Measurements from ENCODE around the gene MYT1. TPM values are rescaled to one million over a fixed set of nuclear protein-coding genes. Genes with fewer than 3 reads are reported as not detected.
A peak's percentile ranks its signal among the peaks of the same experiment; 100 is the strongest.

The MYT1 gene
- total and polyA plus RNA-seq, 2 of the 8 experiments (the other 6 are each of a cell fraction or from before 2014, with no cell fraction given): 0.63 to 2.0 TPM

DNA sequence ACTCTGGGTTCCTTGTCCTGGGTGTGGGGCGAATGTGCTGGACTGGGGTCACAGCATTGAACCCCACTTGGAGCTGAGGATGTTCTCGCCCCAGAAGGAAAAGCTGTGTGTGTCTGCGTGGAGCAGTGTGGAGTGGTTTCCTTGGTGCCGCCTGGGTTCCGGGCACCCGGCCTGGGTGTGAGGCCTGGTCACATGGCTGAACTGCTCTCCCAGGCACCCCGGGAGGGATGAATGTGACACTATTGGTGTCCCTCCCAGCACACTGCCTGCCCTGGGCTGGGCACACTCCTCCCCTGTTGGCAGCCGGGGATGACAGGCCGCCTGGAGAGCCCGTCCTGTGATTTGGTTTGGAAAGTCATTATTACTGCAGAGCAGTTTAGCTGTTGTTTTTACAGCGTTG, 12.3 kb downstream of the MYT1 start:
- no peak for DNase-seq (ENCODE audit: low read depth in 1 of 2, low spot score in 2 of 2)
- peak overlapping the region; percentile 70 for H4K5ac ChIP-seq (ENCODE audit: insufficient read length, low read depth, low read length)
- H3K4me2 ChIP-seq (ENCODE audit: insufficient read depth in 1 of 2, low read depth in 2 of 2, low read length in 2 of 2): peak overlapping the region; percentile 54 to 56
- TF ChIP-seq POLR2AphosphoS5 (IDR thresholded peaks at IDR 0.05; ENCODE audit: low read depth, low read length) (no peak), RBBP5 (IDR thresholded peaks at IDR 0.05; ENCODE audit: borderline replicate concordance, low read depth, low read length) (no peak), TAF7 (optimal IDR thresholded peaks at IDR 0.05; ENCODE audit: borderline replicate concordance, low read depth, low read length) (no peak), ASH2L (IDR thresholded peaks at IDR 0.05; ENCODE audit: low read length) (no peak), TCF12 (IDR thresholded peaks at IDR 0.05; ENCODE audit: low read depth, low read length) (no peak), CTBP2 (IDR thresholded peaks at IDR 0.05; ENCODE audit: borderline replicate concordance, insufficient read depth, insufficient read length, low read length) (no peak), KDM4A (IDR thresholded peaks at IDR 0.05; ENCODE audit: low read depth, low read length, severe bottlenecking) (no peak), CREB1 (IDR thresholded peaks at IDR 0.05) (no peak), GTF2F1 (IDR thresholded peaks at IDR 0.05; ENCODE audit: borderline replicate concordance, low read depth, low read length) (no peak), EGR1 (IDR thresholded peaks at IDR 0.05; ENCODE audit: borderline replicate concordance, low read depth, low read length) (no peak), POU5F1 (IDR thresholded peaks at IDR 0.05; ENCODE audit: low read depth, low read length) (no peak), JUND (IDR thresholded peaks at IDR 0.05; ENCODE audit: low read length) (no peak)
- TF ChIP-seq, protein P1, sequence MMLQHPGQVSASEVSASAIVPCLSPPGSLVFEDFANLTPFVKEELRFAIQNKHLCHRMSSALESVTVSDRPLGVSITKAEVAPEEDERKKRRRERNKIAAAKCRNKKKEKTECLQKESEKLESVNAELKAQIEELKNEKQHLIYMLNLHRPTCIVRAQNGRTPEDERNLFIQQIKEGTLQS (IDR thresholded peaks at IDR 0.05; ENCODE audit: insufficient read depth, low read depth, low read length): no peak

More for the DNA sequence above, 12.3 kb downstream of the MYT1 start:
- Histone ChIP-seq H3K14ac (ENCODE audit: insufficient read length) (no peak overlapping the region), H3K23me2 (ENCODE audit: low read depth, low read length) (peaks cover 6% of the 10 kb centered on the region; the same call in 1 of the 2 replicates), H3K27ac (ENCODE audit: low read depth, low read length) (no peak overlapping the region), H2BK20ac (ENCODE audit: low read length) (peak overlapping the region; percentile 56; the same call in 1 of the 2 replicates), H3K18ac (ENCODE audit: extremely low read depth, low read length) (peak overlapping the region; percentile 48; the same call in 1 of the 2 replicates), H2BK12ac (ENCODE audit: low read depth, low read length) (peak overlapping the region; percentile 39; the same call in 1 of the 2 replicates), H2BK120ac (replicated peaks; ENCODE audit: low read depth, low read length) (peak overlapping the region; percentile 47), H3K9ac (replicated peaks in 1 of 4; ENCODE audit: extremely low read depth in 1 of 4, low read depth in 3 of 4, low read length in 3 of 4) (no peak overlapping the region), H3K36me3 (ENCODE audit: control insufficient read depth in 2 of 4, insufficient read depth in 4 of 4, low read length in 3 of 4) (no peaks in the 10 kb centered on the region; a peak in 1 of 8 replicates), H3K4me3 (ENCODE audit: extremely low read depth in 1 of 4, insufficient read depth in 2 of 4, low read depth in 3 of 4, low read length in 4 of 4) (peak overlapping the region in 1 of 4 experiments; percentile 42; a peak in 3 of 8 replicates), H4K8ac (ENCODE audit: extremely low read depth, insufficient read depth, low read length) (peak overlapping the region; percentile 51), H4K91ac (replicated peaks; ENCODE audit: insufficient read length, low read length) (peak overlapping the region; percentile 88), H4K20me1 (replicated peaks in 1 of 2; ENCODE audit: control insufficient read depth in 1 of 2, insufficient read depth in 2 of 2, low read length in 2 of 2) (peaks cover 0 to 4% of the 10 kb centered on the region in 2 experiments), H3K79me2 (ENCODE audit: control insufficient read depth in 1 of 2, insufficient read depth in 2 of 2, low read length in 2 of 2) (peaks cover 0 to 5% of the 10 kb centered on the region in 2 experiments; a peak in 2 of 4 replicates), H2BK5ac (ENCODE audit: low read depth, low read length) (peak overlapping the region; percentile 47; the same call in 1 of the 2 replicates), H2AFZ (ENCODE audit: low read length) (no peak overlapping the region), H2BK15ac (ENCODE audit: low read length) (no peak overlapping the region), H2AK5ac (ENCODE audit: low read depth, low read length) (0 out of 2 replicates have a peak overlapping the region, but pooled peaks have one; percentile 13), H3K4me1 (replicated peaks in 1 of 4; ENCODE audit: control insufficient read depth in 3 of 4, insufficient read depth in 4 of 4, low read length in 3 of 4) (peaks cover 0 to 19% (median 14%) of the 10 kb centered on the region in 4 experiments; a peak in 6 of 7 replicates), H3K4ac (replicated peaks; ENCODE audit: insufficient read length, low read depth, low read length) (peak overlapping the region; percentile 77), H3K79me1 (ENCODE audit: low read depth, low read length) (peaks cover 3% of the 10 kb centered on the region; the same call in 1 of the 2 replicates), H3K9me3 (ENCODE audit: insufficient read depth in 2 of 2, low read depth in 1 of 2, low read length in 1 of 2) (no peaks in the 10 kb centered on the region; a peak in 1 of 4 replicates), H3K27me3 (replicated peaks in 1 of 4; ENCODE audit: control insufficient read depth in 3 of 4, extremely low read depth in 1 of 4, insufficient read depth in 3 of 4, low read length in 3 of 4) (peaks cover 0 to 12% (median 5%) of the 10 kb centered on the region in 4 experiments; a peak in 3 of 7 replicates), H3K23ac (ENCODE audit: insufficient read length) (no peak overlapping the region), H3K56ac (replicated peaks; ENCODE audit: insufficient read length, low read depth, low read length) (peak overlapping the region; percentile 19)
- ChIA-PET POLR2A (ENCODE audit: partially characterized antibody) (interaction anchor here (0.9 kb wide), 1 partner anchor 15 kb away, joined by 4 read pairs; no protein-coding TSS in a partner anchor), CTCF (ENCODE audit: partially characterized antibody) (interaction anchor here (0.8 to 1.9 kb wide), 5 partner anchors 25 to 638 kb away, joined by 3 to 4 read pairs (median 3); no protein-coding TSS in a partner anchor)
- no peak for FAIRE-seq
- 35% methylated on average over 11 of the region's 11 CpGs; no CpG with 5 or more reads in 1 of the 2 experiments for WGBS, 2 experiments (ENCODE audit: extremely low coverage in 1 of 2, insufficient coverage in 1 of 2, insufficient read length in 1 of 2, insufficient replicate concordance in 2 of 2, low coverage in 1 of 2, low lambda C conversion rate in 2 of 2, missing lambda C conversion rate in 1 of 2)

Measured in H1 (cell line).